ENCODE results near the gene SLC10A7. TPM values are rescaled to one million over a fixed set of nuclear protein-coding genes. Genes with fewer than 3 reads are reported as not detected.

Gene SLC10A7
- total RNA-seq, 1 experiment from 2014 or later, result 3.9 TPM

DNA sequence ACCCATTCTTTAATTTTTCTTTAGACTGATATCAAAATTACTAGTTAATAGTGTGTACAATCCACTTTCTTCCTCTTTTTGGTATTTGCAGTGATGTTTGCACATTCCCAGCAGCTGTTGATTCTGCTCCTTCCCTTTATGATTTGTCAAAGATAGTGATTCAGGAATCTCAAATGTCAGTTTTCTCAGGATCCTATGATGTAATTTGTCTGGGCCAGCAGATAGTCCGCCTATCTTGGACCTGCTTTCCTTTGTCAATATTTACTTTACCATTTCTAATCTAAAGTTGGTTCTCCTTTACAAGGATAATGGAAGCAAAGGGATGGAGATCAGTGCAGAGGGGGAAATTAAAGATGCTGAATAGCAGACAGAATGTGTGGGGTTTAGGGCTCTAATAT, 185.3 kb downstream of the SLC10A7 start:
- DNase-seq, result no peak
- Histone ChIP-seq H3K9ac (ENCODE audit: extremely low read depth, insufficient read length, low read length) (no peak overlapping the region), H3K27me3 (ENCODE audit: insufficient read depth, low read length) (no peaks in the 10 kb centered on the region), H3K23me2 (ENCODE audit: insufficient read length, low read depth, low read length, poor library complexity, severe bottlenecking) (no peaks in the 10 kb centered on the region), H2BK12ac (ENCODE audit: insufficient read length, low read depth, low read length) (no peak overlapping the region), H2BK15ac (ENCODE audit: low read depth, low read length) (no peak overlapping the region), H3K23ac (ENCODE audit: insufficient read length, low read depth, low read length) (no peak overlapping the region), H2BK120ac (ENCODE audit: low read depth, low read length, poor library complexity, severe bottlenecking) (no peak overlapping the region), H3K4me2 (ENCODE audit: insufficient read depth, insufficient read length, low read length) (no peak overlapping the region), H4K91ac (ENCODE audit: insufficient read length, low read depth, low read length) (no peak overlapping the region), H3T11ph (ENCODE audit: low read length) (no peak overlapping the region), H3K27ac (ENCODE audit: insufficient read length, low read depth, low read length) (no peak overlapping the region), H3K14ac (ENCODE audit: insufficient read depth, low read length) (no peak overlapping the region), H3K79me1 (ENCODE audit: insufficient read depth, low read depth, low read length, poor library complexity, severe bottlenecking) (no peaks in the 10 kb centered on the region), H4K8ac (replicated peaks; ENCODE audit: insufficient read length, low read depth, low read length) (no peak overlapping the region), H3K56ac (ENCODE audit: insufficient read length, low read depth, low read length) (no peak overlapping the region), H2BK20ac (ENCODE audit: low read depth, low read length, poor library complexity, severe bottlenecking) (no peak overlapping the region), H3K4ac (ENCODE audit: low read depth, low read length) (no peak overlapping the region), H3K9me3 (ENCODE audit: control insufficient read depth, low read depth, low read length) (no peaks in the 10 kb centered on the region), H2BK5ac (ENCODE audit: insufficient read length, low read length) (no peak overlapping the region), H4K20me1 (ENCODE audit: control insufficient read depth, insufficient read depth, insufficient read length) (no peaks in the 10 kb centered on the region), H2AFZ (ENCODE audit: low read length) (no peak overlapping the region), H3K18ac (ENCODE audit: insufficient read length, low read depth, low read length) (no peak overlapping the region), H3K79me2 (ENCODE audit: insufficient read depth, low read length) (no peaks in the 10 kb centered on the region), H3K4me1 (ENCODE audit: insufficient read depth, low read length) (no peaks in the 10 kb centered on the region), H4K5ac (ENCODE audit: insufficient read length, low read depth, low read length) (no peak overlapping the region), H2AK5ac (ENCODE audit: insufficient read length, low read length) (no peak overlapping the region)
- Mint-ChIP-seq H3K27me3 (ENCODE audit: low read depth) (no peaks in the 10 kb centered on the region), H3K4me3 (no peak overlapping the region), H3K36me3 (ENCODE audit: insufficient read depth in 1 of 3, low read depth in 3 of 3) (no peaks in the 10 kb centered on the region), H3K9me3 (no peaks in the 10 kb centered on the region), H3K27ac (no peak overlapping the region), H3K4me1 (no peaks in the 10 kb centered on the region)
- TF ChIP-seq, protein P1, sequence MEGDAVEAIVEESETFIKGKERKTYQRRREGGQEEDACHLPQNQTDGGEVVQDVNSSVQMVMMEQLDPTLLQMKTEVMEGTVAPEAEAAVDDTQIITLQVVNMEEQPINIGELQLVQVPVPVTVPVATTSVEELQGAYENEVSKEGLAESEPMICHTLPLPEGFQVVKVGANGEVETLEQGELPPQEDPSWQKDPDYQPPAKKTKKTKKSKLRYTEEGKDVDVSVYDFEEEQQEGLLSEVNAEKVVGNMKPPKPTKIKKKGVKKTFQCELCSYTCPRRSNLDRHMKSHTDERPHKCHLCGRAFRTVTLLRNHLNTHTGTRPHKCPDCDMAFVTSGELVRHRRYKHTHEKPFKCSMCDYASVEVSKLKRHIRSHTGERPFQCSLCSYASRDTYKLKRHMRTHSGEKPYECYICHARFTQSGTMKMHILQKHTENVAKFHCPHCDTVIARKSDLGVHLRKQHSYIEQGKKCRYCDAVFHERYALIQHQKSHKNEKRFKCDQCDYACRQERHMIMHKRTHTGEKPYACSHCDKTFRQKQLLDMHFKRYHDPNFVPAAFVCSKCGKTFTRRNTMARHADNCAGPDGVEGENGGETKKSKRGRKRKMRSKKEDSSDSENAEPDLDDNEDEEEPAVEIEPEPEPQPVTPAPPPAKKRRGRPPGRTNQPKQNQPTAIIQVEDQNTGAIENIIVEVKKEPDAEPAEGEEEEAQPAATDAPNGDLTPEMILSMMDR (conservative IDR thresholded peaks at IDR 0.05), result no peak
- WGBS (ENCODE audit: extremely low coverage, insufficient read length, low lambda C conversion rate), result no CpG with 5 or more reads among the region's 1 CpG
